Measurements from ENCODE around the gene TIPARP.

- no peak for TF ChIP-seq CTCF (IDR thresholded peaks at IDR 0.05)
- TF ChIP-seq POLR2A (IDR thresholded peaks at IDR 0.05), result no peak
These were observed 8.3 kb upstream of the TIPARP start for GRCh38 chr3:156666073-156666472.
